SK-N-SH (cell line): ENCODE results near the gene ELAVL2. TPM values are rescaled to one million over a fixed set of nuclear protein-coding genes. Genes with fewer than 3 reads are reported as not detected.

Experiments
- CTCF ChIA-PET: fragments of 300-600, 350-600 bp; formaldehyde crosslinking; extraction: SDS; loops from one replicate; lab custom pipeline; 2021; lab: Yijun Ruan, JAX
- POLR2A ChIA-PET: fragments of 350-600 bp; sonication (Branson Sonifier 250); formaldehyde crosslinking; extraction: SDS; loops from one replicate; lab custom pipeline; 2020; ENCODE audit warnings: antibody characterized with exemption, inconsistent platforms; lab: Yijun Ruan, JAX
- DNase-seq: peaks from one replicate; pipeline ENCODE4 v3.0.0; 2012
- H2AFZ ChIP-seq: fragments of 200-600 bp; sonication (generic); 2 replicates; pipeline ENCODE4 v1.8.1; 2016; ENCODE audit warnings: antibody characterized with exemption, mild to moderate bottlenecking, low read depth
- H3F3A ChIP-seq: fragments of 200-600 bp; sonication (generic); replicated peaks from 2 replicates; pipeline ENCODE3; 2016; ENCODE audit warnings: antibody characterized with exemption, mild to moderate bottlenecking; ENCODE audit not compliant: insufficient read depth
- H3K27ac ChIP-seq, 2 experiments: fragments of 200-500 bp in 1 of 2; fragments of 200-600 bp in 1 of 2; sonication (Bioruptor generic) in 1 of 2; sonication (generic), shearing (Covaris generic) in 1 of 2; 2 replicates each; pipeline versions ENCODE4 v1.5.1 to v1.6.1; 2014 to 2016; ENCODE audit warnings: low read depth in 2 of 2, inconsistent platforms in 1 of 2, low read length in 1 of 2, mild to moderate bottlenecking in 1 of 2, mixed read lengths in 1 of 2
- H3K27me3 ChIP-seq: fragments of 200-600 bp; sonication (generic), shearing (Covaris generic); 2 replicates; pipeline ENCODE4 v1.6.1; 2016; ENCODE audit warnings: mixed run types; ENCODE audit not compliant: insufficient read depth
- H3K36me3 ChIP-seq, 2 experiments: fragments of 200-500 bp in 1 of 2; fragments of 200-600 bp in 1 of 2; sonication (Bioruptor generic) in 1 of 2; sonication (generic) in 1 of 2; replicated peaks in 1 of 2; 2 replicates each; pipeline versions ENCODE3 to v1.5.1; 2014 to 2016; ENCODE audit warnings: low read length in 1 of 2, mild to moderate bottlenecking in 1 of 2; ENCODE audit not compliant: insufficient read depth in 2 of 2, control insufficient read depth in 1 of 2
- H3K4me1 ChIP-seq, 2 experiments: fragments of 200-500 bp in 1 of 2; fragments of 200-600 bp in 1 of 2; sonication (Bioruptor generic) in 1 of 2; sonication (generic), shearing (Covaris generic) in 1 of 2; 2 replicates each; pipeline versions ENCODE4 v1.5.1 to v1.6.1; 2014 to 2016; ENCODE audit warnings: low read depth in 1 of 2, low read length in 1 of 2, mixed run types in 1 of 2; ENCODE audit not compliant: insufficient read depth in 2 of 2, control insufficient read depth in 1 of 2
- H3K4me2 ChIP-seq: fragments of 200-600 bp; sonication (generic), shearing (Covaris generic); 2 replicates; pipeline ENCODE4 v1.6.1; 2017; ENCODE audit warnings: mixed run types
- H3K4me3 ChIP-seq, 2 experiments: fragments of 200-500 bp in 1 of 2; fragments of 200-600 bp in 1 of 2; sonication (Bioruptor generic) in 1 of 2; sonication (generic), shearing (Covaris generic) in 1 of 2; 2 replicates each; pipeline versions ENCODE4 v1.5.1 to v1.8.1; 2014 to 2016; ENCODE audit warnings: low read depth in 2 of 2, inconsistent platforms in 1 of 2, low read length in 1 of 2, mild to moderate bottlenecking in 1 of 2, mixed read lengths in 1 of 2, moderate library complexity in 1 of 2
- H3K79me2 ChIP-seq: fragments of 200-600 bp; sonication (generic); 2 replicates; pipeline ENCODE4 v1.8.1; 2017; ENCODE audit warnings: mild to moderate bottlenecking; ENCODE audit not compliant: insufficient read depth
- H3K9ac ChIP-seq: fragments of 200-600 bp; sonication (generic); 2 replicates; pipeline ENCODE4 v1.6.1; 2017; ENCODE audit warnings: mixed run types
- H3K9me2 ChIP-seq: fragments of 200-600 bp; sonication (generic); 2 replicates; pipeline ENCODE4 v1.6.1; 2017; ENCODE audit warnings: mixed run types
- H3K9me3 ChIP-seq: fragments of 200-600 bp; sonication (generic); 2 replicates; pipeline ENCODE4 v1.6.1; 2017; ENCODE audit warnings: mixed run types, mild to moderate bottlenecking, moderate library complexity
- H4K20me1 ChIP-seq: fragments of 200-600 bp; sonication (generic); 2 replicates; pipeline ENCODE4 v1.6.1; 2017; ENCODE audit warnings: mild to moderate bottlenecking, mixed run types; ENCODE audit not compliant: insufficient read depth
- CHD2 ChIP-seq: fragments of 150-350 bp; IDR thresholded peaks from 2 replicates; pipeline ENCODE4 v1.6.1; 2018; ENCODE audit warnings: low read length; ENCODE audit not compliant: partially characterized antibody
- ELF1 ChIP-seq: IDR thresholded peaks from 2 replicates; pipeline ENCODE4 v1.4.0; 2012
- EZH2phosphoT487 ChIP-seq: fragments of 200-600 bp; sonication (generic); IDR thresholded peaks from 2 replicates; pipeline ENCODE4 v1.6.1; 2017; ENCODE audit warnings: low read depth, mixed run types, mild to moderate bottlenecking, antibody characterized with exemption, moderate library complexity, borderline replicate concordance
- FOXM1 ChIP-seq: IDR thresholded peaks from 2 replicates; pipeline ENCODE4 v1.4.0; 2012; ENCODE audit warnings: low read depth, mild to moderate bottlenecking
- JUND ChIP-seq: IDR thresholded peaks from 2 replicates; pipeline ENCODE4 v1.4.0; 2012
- MEF2A ChIP-seq: IDR thresholded peaks from 2 replicates; pipeline ENCODE4 v1.4.0; 2012; ENCODE audit warnings: low read depth, borderline replicate concordance
- MXI1 ChIP-seq: IDR thresholded peaks from 2 replicates; pipeline ENCODE4 v1.6.1; 2012; ENCODE audit warnings: mild to moderate bottlenecking, low read depth, low read length, improper control_type of control experiment
- NRF1 ChIP-seq: IDR thresholded peaks from 2 replicates; pipeline ENCODE4 v1.6.1; 2012; ENCODE audit warnings: low read depth, mild to moderate bottlenecking, low read length
- RAD21 ChIP-seq: IDR thresholded peaks from 2 replicates; pipeline ENCODE4 v1.6.1; 2012; ENCODE audit warnings: mild to moderate bottlenecking, low read length
- RFX5 ChIP-seq: IDR thresholded peaks from 2 replicates; pipeline ENCODE4 v1.6.1; 2012; ENCODE audit warnings: mild to moderate bottlenecking, improper control_type of control experiment, low read length
- SIN3A ChIP-seq: IDR thresholded peaks from 2 replicates; pipeline ENCODE4 v1.6.1; 2012; ENCODE audit warnings: low read depth, mild to moderate bottlenecking, low read length, moderate library complexity, borderline replicate concordance
- SMC3 ChIP-seq: IDR thresholded peaks from 2 replicates; pipeline ENCODE4 v1.6.1; 2012; ENCODE audit warnings: low read depth, low read length, improper control_type of control experiment
- TAF1 ChIP-seq: IDR thresholded peaks from 2 replicates; pipeline ENCODE4 v1.6.1; 2012; ENCODE audit warnings: low read depth, mild to moderate bottlenecking, low read length, moderate library complexity, borderline replicate concordance
- TEAD4 ChIP-seq: IDR thresholded peaks from 2 replicates; pipeline ENCODE4 v1.4.0; 2012; ENCODE audit warnings: mild to moderate bottlenecking, borderline replicate concordance; ENCODE audit not compliant: insufficient read depth
- WGBS: methylation state at CpG from one replicate; pipeline ENCODE4 v1.1.6; 2017; ENCODE audit warnings: low lambda C conversion rate; 5-methylcytosine and 5-hydroxymethylcytosine counted together
- polyA plus RNA-seq, 3 experiments: library from polyadenylated mRNA; depleted of rRNA; stranded (reverse); fragments of >200 nt; gene quantifications; 2 replicates each; pipeline ENCODE4 v1.2.3, GENCODE V29; 2012
- TF ChIP-seq, protein P1 (sequence below): fragments of 200-600 bp; sonication (generic); IDR thresholded peaks from 2 replicates; pipeline ENCODE4 v1.6.1; 2017; ENCODE audit warnings: antibody characterized with exemption, mild to moderate bottlenecking, moderate library complexity
- TF ChIP-seq, protein P2 (sequence below): fragments of 150-350 bp; IDR thresholded peaks from 2 replicates; pipeline ENCODE4 v1.6.1; 2017; ENCODE audit warnings: antibody characterized with exemption, low read length, low read depth, borderline replicate concordance
- TF ChIP-seq, protein P3 (sequence below): IDR thresholded peaks from 2 replicates; pipeline ENCODE4 v1.4.0; 2012; ENCODE audit warnings: low read depth

The ELAVL2 gene
- polyA plus RNA-seq, 1 of the 3 experiments (the other 2 are of a cell fraction), result 0.15 TPM

DNA sequence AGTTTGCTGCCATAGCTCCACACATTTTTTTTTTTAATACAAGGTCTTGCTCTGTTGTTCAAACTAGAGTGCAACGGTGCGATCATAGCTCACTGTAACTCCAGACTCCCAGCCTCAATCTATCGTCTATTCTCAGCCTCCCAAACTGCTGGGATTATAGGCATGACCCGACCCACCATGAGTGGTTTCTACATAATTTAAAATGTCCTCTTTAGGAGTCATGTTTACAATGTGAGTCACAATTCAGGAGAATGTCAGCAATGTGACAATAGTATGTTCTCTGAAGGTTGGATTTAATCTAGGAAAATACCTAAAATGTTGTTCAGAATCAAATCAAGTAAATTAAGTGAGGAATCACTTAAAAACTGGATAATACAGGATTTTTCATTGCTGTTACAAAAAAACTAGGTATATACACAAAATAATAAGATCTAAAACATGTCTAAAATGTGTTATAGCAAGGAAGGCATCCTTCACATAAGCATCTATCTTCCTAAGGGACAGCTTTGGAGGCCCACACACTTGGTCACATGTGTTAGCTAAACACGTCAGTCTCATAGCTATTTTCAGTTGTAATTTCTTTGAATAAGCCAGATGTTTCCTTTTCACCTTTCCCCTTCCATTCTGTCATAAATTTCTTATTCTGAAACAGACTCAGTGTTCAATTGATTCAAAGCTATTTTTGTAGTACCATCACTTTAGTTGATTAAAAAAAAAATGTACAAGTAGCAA, 30.0 kb upstream of the ELAVL2 start:
- no peak for DNase-seq
- no peaks in the 10 kb centered on the region for H3F3A ChIP-seq
- WGBS, result 43% methylated on average over 5 of the region's 5 CpGs
- H3K79me2 ChIP-seq, result no peaks in the 10 kb centered on the region
- H3K36me3 ChIP-seq, result no peaks in the 10 kb centered on the region
- H3K4me3 ChIP-seq, result no peak overlapping the region
- no peak overlapping the region for H3K9ac ChIP-seq
- peaks cover 0 to 4% of the 10 kb centered on the region in 2 experiments; a peak in 1 of 4 replicates for H3K4me1 ChIP-seq
- H3K27ac ChIP-seq, result no peak overlapping the region
- CTCF ChIA-PET, result no interaction called here
- H3K27me3 ChIP-seq, result no peaks in the 10 kb centered on the region
- POLR2A ChIA-PET, result no interaction called here
- no peak overlapping the region for H3K4me2 ChIP-seq
- no peaks in the 10 kb centered on the region for H3K9me3 ChIP-seq
- no peaks in the 10 kb centered on the region for H3K9me2 ChIP-seq
- H4K20me1 ChIP-seq, result no peaks in the 10 kb centered on the region
- TF ChIP-seq JUND (no peak), MEF2A (no peak), CHD2 (no peak), FOXM1 (no peak), RFX5 (no peak), EZH2phosphoT487 (no peak), ELF1 (no peak), TEAD4 (no peak), SIN3A (no peak), RAD21 (no peak)
- TF ChIP-seq, protein P1, sequence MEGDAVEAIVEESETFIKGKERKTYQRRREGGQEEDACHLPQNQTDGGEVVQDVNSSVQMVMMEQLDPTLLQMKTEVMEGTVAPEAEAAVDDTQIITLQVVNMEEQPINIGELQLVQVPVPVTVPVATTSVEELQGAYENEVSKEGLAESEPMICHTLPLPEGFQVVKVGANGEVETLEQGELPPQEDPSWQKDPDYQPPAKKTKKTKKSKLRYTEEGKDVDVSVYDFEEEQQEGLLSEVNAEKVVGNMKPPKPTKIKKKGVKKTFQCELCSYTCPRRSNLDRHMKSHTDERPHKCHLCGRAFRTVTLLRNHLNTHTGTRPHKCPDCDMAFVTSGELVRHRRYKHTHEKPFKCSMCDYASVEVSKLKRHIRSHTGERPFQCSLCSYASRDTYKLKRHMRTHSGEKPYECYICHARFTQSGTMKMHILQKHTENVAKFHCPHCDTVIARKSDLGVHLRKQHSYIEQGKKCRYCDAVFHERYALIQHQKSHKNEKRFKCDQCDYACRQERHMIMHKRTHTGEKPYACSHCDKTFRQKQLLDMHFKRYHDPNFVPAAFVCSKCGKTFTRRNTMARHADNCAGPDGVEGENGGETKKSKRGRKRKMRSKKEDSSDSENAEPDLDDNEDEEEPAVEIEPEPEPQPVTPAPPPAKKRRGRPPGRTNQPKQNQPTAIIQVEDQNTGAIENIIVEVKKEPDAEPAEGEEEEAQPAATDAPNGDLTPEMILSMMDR, result no peak
- TF ChIP-seq, protein P2, sequence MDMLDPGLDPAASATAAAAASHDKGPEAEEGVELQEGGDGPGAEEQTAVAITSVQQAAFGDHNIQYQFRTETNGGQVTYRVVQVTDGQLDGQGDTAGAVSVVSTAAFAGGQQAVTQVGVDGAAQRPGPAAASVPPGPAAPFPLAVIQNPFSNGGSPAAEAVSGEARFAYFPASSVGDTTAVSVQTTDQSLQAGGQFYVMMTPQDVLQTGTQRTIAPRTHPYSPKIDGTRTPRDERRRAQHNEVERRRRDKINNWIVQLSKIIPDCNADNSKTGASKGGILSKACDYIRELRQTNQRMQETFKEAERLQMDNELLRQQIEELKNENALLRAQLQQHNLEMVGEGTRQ, result no peak
- H2AFZ ChIP-seq, result no peak overlapping the region

DNA sequence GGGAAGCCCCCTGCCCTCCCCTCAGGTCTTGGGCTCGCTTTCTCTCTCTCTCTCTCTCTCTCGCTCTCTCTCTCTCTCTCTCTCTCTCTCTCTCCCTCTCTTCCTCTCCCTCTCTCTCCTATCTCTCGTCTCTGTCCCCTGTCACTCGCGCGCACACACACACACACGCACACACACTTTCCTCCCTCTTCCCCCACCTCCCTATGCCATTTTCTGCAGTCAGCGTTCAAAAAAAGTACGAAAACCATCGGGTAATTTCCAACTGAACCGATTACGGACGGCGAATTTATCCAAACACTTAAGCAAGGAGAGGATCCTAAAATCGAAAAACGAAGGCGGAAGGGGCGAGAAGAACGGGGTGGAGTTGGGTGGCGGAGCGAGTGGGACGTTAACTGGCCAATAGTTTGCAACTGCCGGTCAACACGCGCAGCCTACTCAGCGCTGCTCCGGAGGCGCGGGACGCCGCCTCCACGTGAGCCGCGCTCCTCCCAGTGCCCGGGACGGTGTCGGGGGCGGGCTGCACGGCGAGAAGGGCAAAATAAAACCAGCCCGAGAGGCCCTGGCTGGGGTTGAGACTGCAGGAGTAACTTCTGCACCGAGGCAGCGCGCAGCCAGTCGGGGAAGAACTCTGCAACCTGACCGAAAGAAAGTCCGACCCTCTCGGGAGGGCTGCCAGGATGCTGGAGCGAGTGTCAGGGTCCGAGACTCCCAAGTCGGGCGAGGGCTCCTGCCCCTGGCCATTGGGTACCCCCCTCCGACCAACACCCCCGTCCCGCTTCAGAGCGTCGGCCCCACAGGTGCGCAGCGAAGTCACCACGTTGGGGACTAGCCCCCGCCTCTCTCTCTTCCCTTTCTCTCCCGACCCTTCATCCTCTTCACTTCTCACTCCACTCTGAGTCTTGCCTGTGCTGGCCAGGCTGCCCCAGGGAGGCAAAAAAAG, 24.9 kb upstream of the ELAVL2 start:
- peak overlapping the region; percentile 45 to 55 for H3K4me3 ChIP-seq
- H3K4me2 ChIP-seq, result peak overlapping the region; percentile 79
- no peak overlapping the region for H3K9ac ChIP-seq
- CTCF ChIA-PET, result no interaction called here
- no peaks in the 10 kb centered on the region for H3F3A ChIP-seq
- TF ChIP-seq RAD21 (no peak), TAF1 (no peak), MXI1 (0 out of 2 replicates have a peak, but pooled peaks have one; percentile 38), NRF1 (0 out of 2 replicates have a peak, but pooled peaks have one; percentile 8), SMC3 (no peak)
- TF ChIP-seq, protein P3, sequence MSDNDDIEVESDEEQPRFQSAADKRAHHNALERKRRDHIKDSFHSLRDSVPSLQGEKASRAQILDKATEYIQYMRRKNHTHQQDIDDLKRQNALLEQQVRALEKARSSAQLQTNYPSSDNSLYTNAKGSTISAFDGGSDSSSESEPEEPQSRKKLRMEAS, result no peak
- H3K4me1 ChIP-seq, result peaks cover 0 to 13% of the 10 kb centered on the region in 2 experiments; a peak in 1 of 4 replicates
- H3K79me2 ChIP-seq, result no peaks in the 10 kb centered on the region
- DNase-seq, result peak; percentile 57
- H3K36me3 ChIP-seq, result no peaks in the 10 kb centered on the region
- POLR2A ChIA-PET, result no interaction called here
- H3K27me3 ChIP-seq, result no peaks in the 10 kb centered on the region
- H3K9me3 ChIP-seq, result no peaks in the 10 kb centered on the region
- H3K9me2 ChIP-seq, result no peaks in the 10 kb centered on the region
- 6% methylated on average over 37 of the region's 62 CpGs for WGBS
- H4K20me1 ChIP-seq, result no peaks in the 10 kb centered on the region
- peak overlapping the region; percentile 65; the same call in 1 of the 2 replicates for H2AFZ ChIP-seq
- H3K27ac ChIP-seq, result no peak overlapping the region
